Measurements from ENCODE around the gene ALKBH5. TPM values are rescaled to one million over a fixed set of nuclear protein-coding genes. Genes with fewer than 3 reads are reported as not detected.

The ALKBH5 gene
- total and polyA plus RNA-seq, 9 of the 15 experiments (the other 6 are each of a cell fraction or from before 2014, with no cell fraction given), result 11.4 to 70.0 (median 47.4) TPM

DNA sequence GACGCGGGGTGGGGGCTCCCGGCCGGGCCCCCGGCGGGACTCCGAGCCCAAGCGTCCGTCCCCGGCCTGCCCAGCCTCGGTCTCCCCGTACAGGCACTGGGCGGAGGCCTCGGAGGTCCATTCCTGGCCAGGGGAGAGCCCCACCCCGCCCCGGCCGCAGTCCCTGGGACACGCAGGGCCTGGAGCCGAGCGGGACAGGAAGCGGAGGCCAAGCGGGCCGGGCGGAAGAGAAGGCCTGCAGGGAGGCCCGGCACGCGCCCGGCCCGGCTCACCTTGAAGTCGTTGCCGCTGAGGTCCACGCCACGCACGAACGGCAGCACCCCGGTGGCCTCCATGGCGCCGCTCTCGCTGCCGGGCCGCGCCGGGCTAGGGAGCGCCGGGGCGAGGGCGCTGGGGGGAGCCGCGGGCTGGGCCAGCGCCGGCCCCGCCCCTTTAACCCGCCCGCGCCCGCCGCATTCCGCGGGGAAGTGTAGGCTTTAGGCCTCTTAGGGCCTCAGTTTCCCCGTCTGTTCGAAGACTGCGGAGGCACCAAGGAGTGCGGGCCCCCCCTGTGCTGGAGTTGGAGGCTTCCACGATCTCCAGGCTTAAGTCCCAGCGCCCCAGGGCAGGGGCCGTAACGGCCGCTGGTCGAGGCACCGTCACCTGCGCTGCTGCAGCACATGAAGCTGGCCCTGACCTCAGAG, 74.9 kb downstream of the ALKBH5 start, which contains the start of gene FLII (continued):
- TF ChIP-seq, protein P1, sequence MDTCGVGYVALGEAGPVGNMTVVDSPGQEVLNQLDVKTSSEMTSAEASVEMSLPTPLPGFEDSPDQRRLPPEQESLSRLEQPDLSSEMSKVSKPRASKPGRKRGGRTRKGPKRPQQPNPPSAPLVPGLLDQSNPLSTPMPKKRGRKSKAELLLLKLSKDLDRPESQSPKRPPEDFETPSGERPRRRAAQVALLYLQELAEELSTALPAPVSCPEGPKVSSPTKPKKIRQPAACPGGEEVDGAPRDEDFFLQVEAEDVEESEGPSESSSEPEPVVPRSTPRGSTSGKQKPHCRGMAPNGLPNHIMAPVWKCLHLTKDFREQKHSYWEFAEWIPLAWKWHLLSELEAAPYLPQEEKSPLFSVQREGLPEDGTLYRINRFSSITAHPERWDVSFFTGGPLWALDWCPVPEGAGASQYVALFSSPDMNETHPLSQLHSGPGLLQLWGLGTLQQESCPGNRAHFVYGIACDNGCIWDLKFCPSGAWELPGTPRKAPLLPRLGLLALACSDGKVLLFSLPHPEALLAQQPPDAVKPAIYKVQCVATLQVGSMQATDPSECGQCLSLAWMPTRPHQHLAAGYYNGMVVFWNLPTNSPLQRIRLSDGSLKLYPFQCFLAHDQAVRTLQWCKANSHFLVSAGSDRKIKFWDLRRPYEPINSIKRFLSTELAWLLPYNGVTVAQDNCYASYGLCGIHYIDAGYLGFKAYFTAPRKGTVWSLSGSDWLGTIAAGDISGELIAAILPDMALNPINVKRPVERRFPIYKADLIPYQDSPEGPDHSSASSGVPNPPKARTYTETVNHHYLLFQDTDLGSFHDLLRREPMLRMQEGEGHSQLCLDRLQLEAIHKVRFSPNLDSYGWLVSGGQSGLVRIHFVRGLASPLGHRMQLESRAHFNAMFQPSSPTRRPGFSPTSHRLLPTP (IDR thresholded peaks at IDR 0.05; ENCODE audit: borderline replicate concordance, extremely low read depth, insufficient read length), result no peak
- TF ChIP-seq HNRNPH1 (optimal IDR thresholded peaks at IDR 0.05; ENCODE audit: low read depth, low read length) (no peak), ZNF76 (CRISPR knock-in tag; IDR thresholded peaks at IDR 0.05; ENCODE audit: borderline replicate concordance) (no peak), ZC3H8 (IDR thresholded peaks at IDR 0.05) (no peak), GABPA (tag; conservative IDR thresholded peaks at IDR 0.05; ENCODE audit: low read depth) (peak; percentile 40; the same call in 1 of the 2 replicates), RBBP5 (IDR thresholded peaks at IDR 0.05; ENCODE audit: borderline replicate concordance, insufficient read depth, low read length, poor library complexity, severe bottlenecking) (no peak), RBM39 (optimal IDR thresholded peaks at IDR 0.05; ENCODE audit: low read depth, low read length) (no peak), ZNF696 (CRISPR knock-in tag; conservative IDR thresholded peaks at IDR 0.05) (no peak), SFPQ (IDR thresholded peaks at IDR 0.05; ENCODE audit: low read depth, low read length) (no peak), BRD4 (IDR thresholded peaks at IDR 0.05) (no peak), ZSCAN32 (CRISPR knock-in tag; IDR thresholded peaks at IDR 0.05) (no peak), ZNF780A (CRISPR knock-in tag; IDR thresholded peaks at IDR 0.05) (no peak), ZNF140 (CRISPR knock-in tag; IDR thresholded peaks at IDR 0.05) (no peak), ZBTB1 (CRISPR knock-in tag; IDR thresholded peaks at IDR 0.05; ENCODE audit: borderline replicate concordance, low read depth) (no peak)
- TF ChIP-seq, protein P2, sequence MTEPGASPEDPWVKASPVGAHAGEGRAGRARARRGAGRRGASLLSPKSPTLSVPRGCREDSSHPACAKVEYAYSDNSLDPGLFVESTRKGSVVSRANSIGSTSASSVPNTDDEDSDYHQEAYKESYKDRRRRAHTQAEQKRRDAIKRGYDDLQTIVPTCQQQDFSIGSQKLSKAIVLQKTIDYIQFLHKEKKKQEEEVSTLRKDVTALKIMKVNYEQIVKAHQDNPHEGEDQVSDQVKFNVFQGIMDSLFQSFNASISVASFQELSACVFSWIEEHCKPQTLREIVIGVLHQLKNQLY (CRISPR knock-in tag; conservative IDR thresholded peaks at IDR 0.05), result no peak
- TF ChIP-seq, protein P3, sequence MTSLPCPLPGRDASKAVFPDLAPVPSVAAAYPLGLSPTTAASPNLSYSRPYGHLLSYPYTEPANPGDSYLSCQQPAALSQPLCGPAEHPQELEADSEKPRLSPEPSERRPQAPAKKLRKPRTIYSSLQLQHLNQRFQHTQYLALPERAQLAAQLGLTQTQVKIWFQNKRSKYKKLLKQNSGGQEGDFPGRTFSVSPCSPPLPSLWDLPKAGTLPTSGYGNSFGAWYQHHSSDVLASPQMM (CRISPR knock-in tag; IDR thresholded peaks at IDR 0.05), result no peak
- TF ChIP-seq, protein P4, sequence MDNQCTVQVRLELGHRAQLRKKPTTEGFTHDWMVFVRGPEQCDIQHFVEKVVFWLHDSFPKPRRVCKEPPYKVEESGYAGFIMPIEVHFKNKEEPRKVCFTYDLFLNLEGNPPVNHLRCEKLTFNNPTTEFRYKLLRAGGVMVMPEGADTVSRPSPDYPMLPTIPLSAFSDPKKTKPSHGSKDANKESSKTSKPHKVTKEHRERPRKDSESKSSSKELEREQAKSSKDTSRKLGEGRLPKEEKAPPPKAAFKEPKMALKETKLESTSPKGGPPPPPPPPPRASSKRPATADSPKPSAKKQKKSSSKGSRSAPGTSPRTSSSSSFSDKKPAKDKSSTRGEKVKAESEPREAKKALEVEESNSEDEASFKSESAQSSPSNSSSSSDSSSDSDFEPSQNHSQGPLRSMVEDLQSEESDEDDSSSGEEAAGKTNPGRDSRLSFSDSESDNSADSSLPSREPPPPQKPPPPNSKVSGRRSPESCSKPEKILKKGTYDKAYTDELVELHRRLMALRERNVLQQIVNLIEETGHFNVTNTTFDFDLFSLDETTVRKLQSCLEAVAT (IDR thresholded peaks at IDR 0.05), result no peak
- TF ChIP-seq, protein P5, sequence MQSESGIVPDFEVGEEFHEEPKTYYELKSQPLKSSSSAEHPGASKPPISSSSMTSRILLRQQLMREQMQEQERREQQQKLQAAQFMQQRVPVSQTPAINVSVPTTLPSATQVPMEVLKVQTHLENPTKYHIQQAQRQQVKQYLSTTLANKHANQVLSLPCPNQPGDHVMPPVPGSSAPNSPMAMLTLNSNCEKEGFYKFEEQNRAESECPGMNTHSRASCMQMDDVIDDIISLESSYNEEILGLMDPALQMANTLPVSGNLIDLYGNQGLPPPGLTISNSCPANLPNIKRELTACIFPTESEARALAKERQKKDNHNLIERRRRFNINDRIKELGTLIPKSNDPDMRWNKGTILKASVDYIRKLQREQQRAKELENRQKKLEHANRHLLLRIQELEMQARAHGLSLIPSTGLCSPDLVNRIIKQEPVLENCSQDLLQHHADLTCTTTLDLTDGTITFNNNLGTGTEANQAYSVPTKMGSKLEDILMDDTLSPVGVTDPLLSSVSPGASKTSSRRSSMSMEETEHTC (IDR thresholded peaks at IDR 0.05), result no peak
